ENCODE data around the gene CFL1.

The CFL1 gene

GRCh38 chr11:65847746-65848145, 10.2 kb downstream of the CFL1 start:
- Histone ChIP-seq H3K9ac (ENCODE audit: low read length) (no peak overlapping the region), H3K4me2 (ENCODE audit: low read length) (no peak overlapping the region), H3K79me2 (ENCODE audit: low read length) (no peaks in the 10 kb centered on the region), H3K9me3 (ENCODE audit: insufficient read depth, low read length) (no peaks in the 10 kb centered on the region), H4K20me1 (ENCODE audit: insufficient read depth, low read length) (no peaks in the 10 kb centered on the region; the same call in 1 of the 2 replicates), H3K4me1 (ENCODE audit: low read length) (no peaks in the 10 kb centered on the region), H3K4me3 (ENCODE audit: low read length) (no peak overlapping the region), H3K36me3 (replicated peaks; ENCODE audit: low read depth, low read length) (peaks cover 19% of the 10 kb centered on the region), H3K27ac (ENCODE audit: low read length) (no peak overlapping the region), H2AFZ (ENCODE audit: low read depth, low read length) (no peak overlapping the region), H3K27me3 (ENCODE audit: low read depth, low read length) (0 out of 2 replicates have a peak, but pooled peaks cover 3% of the 10 kb centered on the region)
- TF ChIP-seq CTCF (IDR thresholded peaks at IDR 0.05; ENCODE audit: low read depth, low read length) (no peak), EZH2phosphoT487 (IDR thresholded peaks at IDR 0.05; ENCODE audit: low read depth) (no peak)

GRCh38 chr11:65844231-65844872, 13.6 kb downstream of the CFL1 start:
- Histone ChIP-seq H3K4me3 (ENCODE audit: low read length) (no peak overlapping the region), H3K27ac (ENCODE audit: low read length) (no peak overlapping the region), H3K4me1 (ENCODE audit: low read length) (no peaks in the 10 kb centered on the region), H3K9ac (ENCODE audit: low read length) (no peak overlapping the region), H2AFZ (ENCODE audit: low read depth, low read length) (no peak overlapping the region), H3K27me3 (ENCODE audit: low read depth, low read length) (0 out of 2 replicates have a peak, but pooled peaks cover 3% of the 10 kb centered on the region), H3K4me2 (ENCODE audit: low read length) (no peak overlapping the region), H3K9me3 (ENCODE audit: insufficient read depth, low read length) (no peaks in the 10 kb centered on the region), H3K36me3 (replicated peaks; ENCODE audit: low read depth, low read length) (no peaks in the 10 kb centered on the region), H4K20me1 (ENCODE audit: insufficient read depth, low read length) (no peaks in the 10 kb centered on the region), H3K79me2 (ENCODE audit: low read length) (no peaks in the 10 kb centered on the region)
- TF ChIP-seq EZH2phosphoT487 (IDR thresholded peaks at IDR 0.05; ENCODE audit: low read depth), result no peak
- TF ChIP-seq CTCF (IDR thresholded peaks at IDR 0.05; ENCODE audit: low read depth, low read length), result no peak

GRCh38 chr11:65843811-65844210, 14.2 kb downstream of the CFL1 start:
- H3K9ac ChIP-seq (ENCODE audit: low read length), result no peak overlapping the region
- TF ChIP-seq EZH2phosphoT487 (IDR thresholded peaks at IDR 0.05; ENCODE audit: low read depth), result no peak
- no peak for TF ChIP-seq CTCF (IDR thresholded peaks at IDR 0.05; ENCODE audit: low read depth, low read length)
- no peak overlapping the region for H3K4me2 ChIP-seq (ENCODE audit: low read length)
- H3K27me3 ChIP-seq (ENCODE audit: low read depth, low read length), result 0 out of 2 replicates have a peak, but pooled peaks cover 3% of the 10 kb centered on the region
- H3K9me3 ChIP-seq (ENCODE audit: insufficient read depth, low read length), result no peaks in the 10 kb centered on the region
- no peaks in the 10 kb centered on the region for H3K4me1 ChIP-seq (ENCODE audit: low read length)
- H3K4me3 ChIP-seq (ENCODE audit: low read length), result no peak overlapping the region
- no peak overlapping the region for H2AFZ ChIP-seq (ENCODE audit: low read depth, low read length)
- H3K79me2 ChIP-seq (ENCODE audit: low read length), result no peaks in the 10 kb centered on the region
- no peak overlapping the region for H3K27ac ChIP-seq (ENCODE audit: low read length)
- H3K36me3 ChIP-seq (replicated peaks; ENCODE audit: low read depth, low read length), result no peaks in the 10 kb centered on the region
- H4K20me1 ChIP-seq (ENCODE audit: insufficient read depth, low read length), result no peaks in the 10 kb centered on the region

GRCh38 chr11:65842144-65842543, 15.8 kb downstream of the CFL1 start:
- no peaks in the 10 kb centered on the region for H4K20me1 ChIP-seq (ENCODE audit: insufficient read depth, low read length)
- no peak overlapping the region for H3K27ac ChIP-seq (ENCODE audit: low read length)
- no peak for TF ChIP-seq CTCF (IDR thresholded peaks at IDR 0.05; ENCODE audit: low read depth, low read length)
- no peak for TF ChIP-seq EZH2phosphoT487 (IDR thresholded peaks at IDR 0.05; ENCODE audit: low read depth)

More at GRCh38 chr11:65842144-65842543, 15.8 kb downstream of the CFL1 start:
- Histone ChIP-seq H3K79me2 (ENCODE audit: low read length) (no peaks in the 10 kb centered on the region), H3K4me2 (ENCODE audit: low read length) (no peak overlapping the region), H3K4me1 (ENCODE audit: low read length) (no peaks in the 10 kb centered on the region), H3K36me3 (replicated peaks; ENCODE audit: low read depth, low read length) (no peaks in the 10 kb centered on the region), H3K9ac (ENCODE audit: low read length) (no peak overlapping the region), H2AFZ (ENCODE audit: low read depth, low read length) (no peak overlapping the region), H3K9me3 (ENCODE audit: insufficient read depth, low read length) (no peaks in the 10 kb centered on the region), H3K27me3 (ENCODE audit: low read depth, low read length) (no peaks in the 10 kb centered on the region), H3K4me3 (ENCODE audit: low read length) (no peak overlapping the region)
